HG03139 (cell line): ENCODE data around the gene PNLIPRP1.

ENCODE experiments used
- ATAC-seq: cut with Tn5 transposase; IDR thresholded peaks from one replicate; pipeline ENCODE4 v1.9.1; 2021; ENCODE audit not compliant: unreplicated experiment

Gene PNLIPRP1

DNA sequence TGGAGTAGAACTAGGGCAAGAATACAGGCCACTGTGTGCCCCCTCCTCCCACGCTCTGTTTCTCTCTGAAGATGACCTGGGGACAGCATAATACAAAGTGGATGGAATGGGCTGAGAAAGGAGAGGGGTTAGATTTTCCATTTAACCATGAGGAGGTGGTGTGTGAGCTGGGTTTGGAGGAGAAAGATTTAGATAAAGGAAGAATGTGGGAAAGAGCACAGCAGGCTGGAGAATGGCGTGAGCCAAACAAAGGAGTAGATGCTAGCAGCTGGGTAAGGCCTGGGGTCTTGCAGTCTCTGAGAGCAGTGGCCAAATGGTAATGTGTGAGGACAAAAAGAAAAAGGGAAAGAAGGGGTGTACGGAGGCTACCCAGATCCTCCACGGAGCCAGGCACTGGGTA is 38.6 kb downstream of the PNLIPRP1 start:
- no peak for ATAC-seq

DNA sequence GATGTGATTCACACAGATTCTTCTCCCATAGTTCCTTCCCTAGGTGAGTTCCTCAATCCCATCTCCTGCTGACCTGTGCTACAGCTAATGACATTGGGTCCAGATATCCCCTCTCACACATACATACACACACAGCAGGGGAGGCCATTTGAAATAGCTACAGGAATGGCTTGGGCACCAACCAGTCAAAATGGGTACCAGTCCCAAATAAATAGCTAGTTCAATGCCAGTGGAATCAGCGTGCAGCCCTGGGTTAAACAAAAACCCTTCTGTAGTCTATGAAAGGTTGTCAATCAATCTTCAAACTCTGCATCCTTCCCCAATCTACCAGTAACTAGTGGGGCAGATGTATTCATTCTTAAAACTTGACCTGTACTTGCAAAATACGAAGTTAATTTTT is 39.3 kb downstream of the PNLIPRP1 start:
- ATAC-seq, result no peak

- ATAC-seq, result no peak
These were observed 41.1 kb downstream of the PNLIPRP1 start for GRCh38 chr10:116631871-116632295.

DNA sequence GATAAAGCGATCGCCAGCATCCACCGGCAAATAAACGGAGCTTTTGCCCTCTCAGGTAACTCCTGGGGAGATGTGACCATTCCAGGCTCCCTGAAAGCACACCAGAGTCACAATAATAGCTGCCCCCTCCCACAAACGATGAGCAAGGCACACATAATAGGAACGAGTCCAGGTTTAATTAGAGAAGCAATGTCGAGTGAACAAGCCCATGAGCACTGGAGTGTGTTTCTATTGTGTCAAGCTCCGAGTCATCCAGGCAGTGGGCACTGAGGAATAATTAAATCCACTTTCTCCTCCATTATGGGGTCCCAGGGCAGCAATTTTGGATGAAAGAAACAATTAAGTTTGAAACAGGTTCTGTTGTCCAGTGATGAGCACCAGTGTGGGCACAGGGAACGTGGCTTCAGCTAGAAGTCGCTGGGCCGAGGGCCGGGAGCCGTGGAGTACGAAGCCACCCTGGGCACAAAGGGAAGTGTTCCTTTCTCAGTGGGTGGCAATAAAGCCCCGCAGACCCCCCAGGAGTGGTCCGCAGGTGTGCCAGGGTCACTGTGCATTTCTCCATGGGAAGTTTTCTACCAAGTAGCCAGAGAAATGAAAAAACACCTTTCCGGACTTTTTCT is 41.9 kb downstream of the PNLIPRP1 start:
- ATAC-seq, result no peak

GRCh38 chr10:116633216-116633600 is 42.4 kb downstream of the PNLIPRP1 start:
- no peak for ATAC-seq

DNA sequence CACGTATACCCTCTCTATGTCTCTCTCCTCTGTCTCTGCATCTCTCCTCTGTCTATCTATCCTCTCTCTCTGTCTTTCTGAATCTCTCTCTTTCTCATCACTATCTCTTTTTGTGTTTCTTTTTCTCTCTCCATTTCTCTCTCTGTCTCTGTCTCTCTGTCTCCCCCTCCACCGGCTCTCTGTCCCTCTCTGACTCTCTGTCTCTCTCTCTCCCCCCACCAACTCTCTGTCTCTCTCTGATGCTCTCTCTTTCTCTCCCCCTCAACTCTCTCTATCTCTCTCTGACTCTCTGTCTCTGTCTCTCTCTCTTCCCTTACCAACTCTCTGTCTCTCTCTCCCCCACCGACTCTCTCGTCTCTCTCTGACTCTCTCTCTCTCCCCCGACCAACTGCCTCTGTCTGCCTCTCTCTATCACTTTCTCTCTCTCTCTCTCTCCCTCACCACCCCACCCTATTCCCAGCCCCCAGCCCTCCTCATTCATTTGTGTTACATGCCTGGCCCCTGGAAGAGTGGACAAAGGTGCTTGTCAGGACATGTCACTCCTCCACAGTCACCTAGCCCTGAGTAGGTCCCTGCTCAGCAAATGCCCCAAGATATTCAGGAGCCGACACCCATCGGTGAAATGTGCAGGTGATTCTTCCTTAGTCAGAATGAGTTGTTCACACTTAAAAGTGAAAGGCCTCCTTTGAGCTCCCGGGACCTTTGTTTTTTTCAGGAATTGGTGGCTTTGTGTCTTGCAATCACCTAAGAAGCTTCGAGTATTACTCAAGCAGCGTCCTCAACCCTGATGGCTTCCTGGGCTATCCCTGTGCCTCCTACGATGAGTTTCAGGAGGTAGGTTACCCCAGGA is 43.6 kb downstream of the PNLIPRP1 start:
- ATAC-seq, result no peak

DNA sequence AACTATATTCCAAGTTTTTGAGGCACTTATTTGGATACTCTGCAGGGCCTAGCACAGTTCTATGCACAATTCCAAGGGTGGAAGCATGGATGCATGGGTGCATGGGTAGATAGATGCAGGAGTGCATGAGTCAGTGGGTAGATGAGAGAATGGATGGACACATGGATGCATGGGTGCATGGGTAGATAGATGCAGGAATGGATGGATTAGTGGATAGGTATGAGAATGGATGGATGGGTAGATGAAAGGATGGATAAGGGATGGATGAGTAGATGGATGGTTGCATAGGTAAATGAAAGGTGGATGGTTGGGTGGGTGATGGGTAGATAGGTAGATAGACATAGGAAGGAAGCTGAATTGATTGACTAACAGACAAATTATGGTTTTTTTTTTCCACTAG is 45.6 kb downstream of the PNLIPRP1 start:
- no peak for ATAC-seq

DNA sequence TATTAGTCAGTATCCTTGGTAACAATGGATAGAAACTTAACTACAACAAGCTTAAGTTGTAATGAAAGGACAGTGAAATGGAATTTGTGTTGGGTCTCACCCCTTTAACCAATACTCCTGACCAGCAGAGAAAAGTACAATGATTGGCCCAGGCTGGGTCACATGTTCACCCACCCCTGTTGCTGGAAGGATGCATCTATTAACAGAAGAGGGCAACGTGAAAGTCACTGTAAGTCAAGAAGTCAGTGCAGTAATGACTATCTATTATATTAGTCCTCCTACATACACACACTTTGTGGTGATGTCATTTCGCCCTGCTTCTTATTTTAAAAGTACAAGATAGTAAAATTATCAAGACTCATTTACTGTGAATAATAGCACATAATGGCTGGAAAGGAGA is 46.2 kb downstream of the PNLIPRP1 start:
- ATAC-seq, result no peak

DNA sequence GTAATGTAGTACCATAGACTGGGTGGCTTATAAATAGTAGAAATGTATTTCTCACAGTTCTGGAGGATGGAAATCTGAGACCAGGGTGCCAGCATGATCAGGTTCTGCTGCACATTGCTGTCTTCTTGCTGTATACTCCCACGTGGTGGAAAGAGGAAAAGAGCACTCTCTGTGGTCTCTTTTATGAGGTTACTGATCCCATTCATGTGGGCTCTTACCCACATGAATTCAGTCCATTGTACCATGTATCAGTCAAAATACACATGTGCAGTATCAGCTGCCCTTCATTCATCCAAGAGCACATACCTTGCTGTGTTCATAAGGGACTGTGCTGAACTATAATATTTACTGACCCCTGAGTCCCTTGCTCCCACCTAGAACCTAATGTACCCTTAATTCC is 47.1 kb downstream of the PNLIPRP1 start:
- no peak for ATAC-seq

DNA sequence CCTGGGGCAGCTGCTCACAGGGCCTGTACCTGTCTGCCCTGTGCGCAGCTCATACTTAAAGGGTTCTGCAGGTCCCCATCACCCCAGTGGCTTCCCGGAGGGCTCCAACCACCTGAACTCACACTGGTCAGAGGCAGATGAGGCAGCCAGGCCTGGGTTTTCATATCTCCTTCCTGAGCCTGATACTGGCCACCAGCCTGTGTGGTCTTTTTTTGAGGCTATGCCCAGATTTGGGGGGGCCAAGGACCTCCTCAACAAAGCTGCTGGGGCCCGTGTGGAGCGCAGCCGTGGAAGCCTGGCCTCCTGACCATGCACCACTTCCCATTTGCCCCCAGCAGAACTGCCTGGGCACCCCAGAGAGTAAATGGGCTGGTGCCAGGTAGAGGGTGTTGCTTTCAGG is 55.7 kb downstream of the PNLIPRP1 start:
- ATAC-seq, result no peak

- ATAC-seq, result no peak
These were observed 58.1 kb downstream of the PNLIPRP1 start for GRCh38 chr10:116648903-116649302.

DNA sequence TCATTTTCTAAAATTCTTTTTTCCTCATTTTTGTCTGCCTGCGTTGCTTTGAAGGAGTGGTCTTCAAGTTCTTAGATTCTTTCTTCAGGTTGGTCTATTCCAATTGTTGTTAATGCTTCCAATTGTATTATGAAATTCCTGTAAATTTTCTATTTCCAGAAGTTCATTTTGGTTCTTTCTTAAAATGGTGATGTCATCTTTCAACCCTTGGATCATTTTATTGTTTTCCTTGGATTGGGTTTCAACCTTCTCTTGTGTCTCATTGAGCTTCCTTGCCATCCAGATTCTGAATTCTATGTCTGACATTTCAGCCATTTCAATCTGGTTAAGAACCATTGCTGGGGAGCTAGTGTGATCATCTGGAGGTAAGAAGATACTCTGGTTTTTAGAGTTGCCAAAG is 63.1 kb downstream of the PNLIPRP1 start:
- no peak for ATAC-seq

DNA sequence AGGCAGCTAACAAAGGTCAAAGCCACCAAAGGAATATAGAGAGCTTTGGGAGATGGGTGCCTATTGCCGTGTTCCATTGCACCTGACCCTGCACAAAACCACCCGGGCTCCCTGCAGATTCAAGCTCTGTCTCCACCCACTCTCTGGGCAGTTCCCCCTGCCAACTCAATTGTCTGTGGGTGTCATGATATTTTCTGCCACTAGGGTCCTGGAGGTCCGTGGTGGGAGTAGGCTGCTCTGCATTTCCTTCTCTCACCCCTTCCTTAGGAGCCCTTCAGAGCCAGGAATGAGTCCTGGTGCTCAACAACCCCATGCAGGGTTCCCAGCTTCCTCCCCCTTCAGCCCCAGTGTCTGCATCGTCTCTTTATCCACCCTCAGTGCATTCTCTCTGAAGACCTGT is 64.1 kb downstream of the PNLIPRP1 start:
- ATAC-seq, result no peak

- ATAC-seq, result no peak
These were observed 64.8 kb downstream of the PNLIPRP1 start for GRCh38 chr10:116655568-116655967.

DNA sequence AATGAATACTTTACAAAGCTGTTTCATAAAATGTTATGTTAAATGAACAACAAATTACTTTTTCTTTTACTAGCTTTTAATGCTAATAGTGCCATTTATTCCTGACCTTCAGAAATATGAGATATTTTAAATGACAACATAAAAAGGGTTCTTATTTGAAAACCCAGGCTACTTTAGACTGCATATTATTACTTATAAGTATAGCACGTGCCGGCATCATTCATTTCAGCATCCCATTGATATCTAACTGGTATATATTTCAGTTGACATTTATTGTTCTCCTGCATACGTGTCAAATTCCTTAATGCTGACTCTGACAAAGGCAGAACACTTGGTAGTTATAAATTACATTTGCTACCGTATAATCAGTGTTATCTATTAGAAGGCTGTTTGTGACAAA is 65.3 kb downstream of the PNLIPRP1 start:
- no peak for ATAC-seq

GRCh38 chr10:116657863-116658551 is 67.2 kb downstream of the PNLIPRP1 start:
- no peak for ATAC-seq
